ENCODE results near the gene UBD.
A peak's percentile ranks its signal among the peaks of the same experiment; 100 is the strongest.

UBD gene

DNA sequence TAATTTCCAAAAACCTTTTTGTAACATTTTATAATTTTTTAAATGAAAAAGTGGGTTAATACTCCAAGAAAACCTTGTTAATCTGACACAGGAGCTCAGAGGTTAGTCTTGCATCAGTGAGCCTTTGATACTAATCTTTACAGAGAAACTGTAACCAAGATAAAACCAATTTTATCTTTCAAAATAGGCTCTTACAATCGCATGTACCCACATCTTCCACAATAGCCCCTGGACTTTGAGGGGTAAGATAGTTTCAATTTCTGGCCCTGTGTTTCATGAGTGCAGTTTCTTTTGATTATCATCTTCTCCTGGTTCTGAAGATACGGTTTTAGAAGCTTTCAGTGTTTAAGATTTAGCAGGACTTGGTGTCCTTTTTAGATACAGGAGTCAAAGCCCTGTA lies 37.3 kb downstream of the UBD start:
- H3K36me3 Mint-ChIP-seq (ENCODE audit: low read depth): no peaks in the 10 kb centered on the region
- no peak overlapping the region for H3K27ac Mint-ChIP-seq
- no peaks in the 10 kb centered on the region for H3K9me3 Mint-ChIP-seq
- peaks cover 31% of the 10 kb centered on the region for H3K27me3 Mint-ChIP-seq (ENCODE audit: low read depth)
- no peak for DNase-seq (ENCODE audit: low spot score)
- no peaks in the 10 kb centered on the region for H3K4me1 Mint-ChIP-seq (ENCODE audit: low read depth)
- no peak overlapping the region for H3K4me3 Mint-ChIP-seq

GRCh38 chr6:29521006-29521680 lies 38.4 kb downstream of the UBD start:
- no peak overlapping the region for H3K27ac Mint-ChIP-seq
- H3K9me3 Mint-ChIP-seq: no peaks in the 10 kb centered on the region
- no peak for DNase-seq (ENCODE audit: low spot score)
- peaks cover 32% of the 10 kb centered on the region for H3K27me3 Mint-ChIP-seq (ENCODE audit: low read depth)
- peaks cover under 1% of the 10 kb centered on the region for H3K4me1 Mint-ChIP-seq (ENCODE audit: low read depth)
- H3K36me3 Mint-ChIP-seq (ENCODE audit: low read depth): no peaks in the 10 kb centered on the region
- no peak overlapping the region for H3K4me3 Mint-ChIP-seq

DNA sequence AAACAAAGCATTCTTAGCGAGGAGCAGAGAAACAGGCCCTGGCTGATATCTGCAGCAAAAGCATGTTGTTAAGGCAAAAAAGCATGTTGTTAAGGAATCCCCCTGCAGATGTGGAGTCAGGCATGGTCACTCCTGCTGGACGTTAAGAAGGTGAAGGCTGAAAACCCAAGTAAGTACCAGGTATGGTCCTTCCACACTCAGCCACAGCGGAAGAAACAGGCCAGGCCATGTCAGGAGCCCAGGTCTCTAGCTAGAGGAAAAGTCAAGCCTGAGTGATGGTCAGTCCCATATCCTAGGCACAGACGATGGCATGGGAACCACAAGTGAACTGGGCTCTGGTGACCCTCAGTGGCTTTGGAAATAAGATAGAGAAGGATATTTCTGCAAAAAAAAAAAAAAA lies 39.3 kb downstream of the UBD start:
- DNase-seq (ENCODE audit: low spot score): no peak
- peaks cover 4% of the 10 kb centered on the region for H3K4me1 Mint-ChIP-seq (ENCODE audit: low read depth)
- H3K9me3 Mint-ChIP-seq: no peaks in the 10 kb centered on the region
- no peak overlapping the region for H3K27ac Mint-ChIP-seq
- no peak overlapping the region for H3K4me3 Mint-ChIP-seq
- no peaks in the 10 kb centered on the region for H3K36me3 Mint-ChIP-seq (ENCODE audit: low read depth)
- peaks cover 24% of the 10 kb centered on the region for H3K27me3 Mint-ChIP-seq (ENCODE audit: low read depth)

- Mint-ChIP-seq H3K27ac (no peak overlapping the region), H3K36me3 (ENCODE audit: low read depth) (no peaks in the 10 kb centered on the region)
- DNase-seq (ENCODE audit: low spot score): no peak
Measured at GRCh38 chr6:29519291-29520010, 40.1 kb downstream of the UBD start.

GRCh38 chr6:29517728-29518440 lies 41.6 kb downstream of the UBD start:
- Mint-ChIP-seq H3K4me1 (ENCODE audit: low read depth) (peaks cover 4% of the 10 kb centered on the region), H3K27ac (no peak overlapping the region), H3K27me3 (ENCODE audit: low read depth) (peaks cover 18% of the 10 kb centered on the region), H3K36me3 (ENCODE audit: low read depth) (no peaks in the 10 kb centered on the region), H3K4me3 (no peak overlapping the region), H3K9me3 (no peaks in the 10 kb centered on the region)
- DNase-seq (ENCODE audit: low spot score): no peak

More at GRCh38 chr6:29519291-29520010, 40.1 kb downstream of the UBD start:
- H3K4me1 Mint-ChIP-seq (ENCODE audit: low read depth): peaks cover 4% of the 10 kb centered on the region
- H3K9me3 Mint-ChIP-seq: no peaks in the 10 kb centered on the region
- peaks cover 24% of the 10 kb centered on the region for H3K27me3 Mint-ChIP-seq (ENCODE audit: low read depth)
- H3K4me3 Mint-ChIP-seq: no peak overlapping the region

DNA sequence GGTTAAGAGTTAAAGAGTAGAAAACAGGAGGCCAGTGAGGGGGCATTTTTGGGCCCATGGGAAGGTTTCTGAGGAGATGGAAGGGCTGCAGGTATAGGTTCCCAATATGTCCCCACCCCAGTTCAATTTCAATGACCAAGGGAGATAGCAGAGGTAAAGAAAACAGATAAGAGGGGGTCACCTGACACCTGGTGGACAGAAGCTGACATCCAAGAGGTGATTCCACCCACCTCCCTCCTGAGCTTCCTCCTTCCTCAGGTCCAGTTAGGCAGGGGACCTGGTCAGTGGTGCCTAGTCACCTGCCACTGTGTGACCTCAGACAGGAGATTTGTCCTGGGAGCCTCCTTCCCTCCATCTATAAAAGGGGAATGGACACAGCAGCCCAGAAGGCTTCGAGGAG lies 42.3 kb downstream of the UBD start:
- no peaks in the 10 kb centered on the region for H3K9me3 Mint-ChIP-seq
- H3K27ac Mint-ChIP-seq: no peak overlapping the region
- peaks cover 13% of the 10 kb centered on the region for H3K27me3 Mint-ChIP-seq (ENCODE audit: low read depth)
- no peak for DNase-seq (ENCODE audit: low spot score)
- no peaks in the 10 kb centered on the region for H3K36me3 Mint-ChIP-seq (ENCODE audit: low read depth)
- peaks cover 4% of the 10 kb centered on the region for H3K4me1 Mint-ChIP-seq (ENCODE audit: low read depth)
- H3K4me3 Mint-ChIP-seq: no peak overlapping the region

DNA sequence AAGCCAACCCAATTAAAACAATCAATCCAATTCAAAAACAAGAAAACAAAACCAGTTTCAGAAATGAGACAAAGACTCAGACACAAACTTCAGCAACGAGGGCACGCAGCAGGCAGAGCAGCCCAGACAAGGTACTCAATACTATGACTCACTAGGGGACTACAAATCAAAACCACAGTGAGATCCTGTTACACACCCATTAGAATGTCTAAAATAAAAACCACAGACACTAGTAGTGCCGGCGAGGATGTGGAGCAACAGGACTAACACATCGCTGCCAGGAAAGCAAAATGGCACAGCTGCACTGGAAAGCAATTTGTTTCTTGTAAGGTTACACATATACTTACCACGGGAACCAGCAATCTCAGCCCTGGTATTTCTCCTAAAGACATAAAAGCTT lies 43.4 kb downstream of the UBD start:
- Mint-ChIP-seq H3K27me3 (ENCODE audit: low read depth) (peaks cover 12% of the 10 kb centered on the region), H3K9me3 (no peaks in the 10 kb centered on the region), H3K4me1 (ENCODE audit: low read depth) (peaks cover 4% of the 10 kb centered on the region), H3K36me3 (ENCODE audit: low read depth) (no peaks in the 10 kb centered on the region), H3K4me3 (no peak overlapping the region), H3K27ac (no peak overlapping the region)
- DNase-seq (ENCODE audit: low spot score): peak; percentile 20

GRCh38 chr6:29510746-29511300 lies 48.7 kb downstream of the UBD start:
- H3K4me3 Mint-ChIP-seq: no peak overlapping the region
- DNase-seq (ENCODE audit: low spot score): no peak
- peaks cover 10% of the 10 kb centered on the region for H3K27me3 Mint-ChIP-seq (ENCODE audit: low read depth)
- H3K4me1 Mint-ChIP-seq (ENCODE audit: low read depth): peaks cover 1% of the 10 kb centered on the region
- no peaks in the 10 kb centered on the region for H3K36me3 Mint-ChIP-seq (ENCODE audit: low read depth)
- no peaks in the 10 kb centered on the region for H3K9me3 Mint-ChIP-seq
- H3K27ac Mint-ChIP-seq: no peak overlapping the region

DNA sequence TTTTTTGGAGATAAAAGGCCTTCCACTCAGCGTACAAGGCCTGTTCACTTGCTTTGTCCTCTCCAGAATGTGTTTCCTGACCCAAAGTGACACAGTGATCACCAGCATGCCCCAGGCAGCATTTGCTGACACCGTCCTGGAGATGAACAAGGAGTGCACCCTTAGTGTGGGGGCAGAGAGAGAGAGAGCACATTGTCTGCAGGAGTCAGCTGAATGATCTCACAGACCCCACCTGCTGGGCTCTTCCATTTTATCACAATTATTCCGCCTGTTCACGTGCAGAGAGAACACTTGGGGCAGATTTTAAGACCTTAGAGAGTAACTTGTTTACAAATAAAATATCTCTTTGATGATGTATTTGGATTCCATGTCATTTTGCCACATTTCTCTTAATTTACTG lies 49.3 kb downstream of the UBD start:
- no peaks in the 10 kb centered on the region for H3K36me3 Mint-ChIP-seq (ENCODE audit: low read depth)
- DNase-seq (ENCODE audit: low spot score): no peak
- no peaks in the 10 kb centered on the region for H3K4me1 Mint-ChIP-seq (ENCODE audit: low read depth)
- H3K27me3 Mint-ChIP-seq (ENCODE audit: low read depth): peaks cover 10% of the 10 kb centered on the region
- H3K9me3 Mint-ChIP-seq: no peaks in the 10 kb centered on the region
- H3K27ac Mint-ChIP-seq: no peak overlapping the region
- H3K4me3 Mint-ChIP-seq: no peak overlapping the region

- Mint-ChIP-seq H3K27ac (no peak overlapping the region), H3K36me3 (ENCODE audit: low read depth) (no peaks in the 10 kb centered on the region), H3K4me3 (no peak overlapping the region), H3K9me3 (no peaks in the 10 kb centered on the region), H3K4me1 (ENCODE audit: low read depth) (no peaks in the 10 kb centered on the region), H3K27me3 (ENCODE audit: low read depth) (peaks cover 7% of the 10 kb centered on the region)
- DNase-seq (ENCODE audit: low spot score): no peak
Measured at GRCh38 chr6:29509711-29510110, 49.8 kb downstream of the UBD start.

DNA sequence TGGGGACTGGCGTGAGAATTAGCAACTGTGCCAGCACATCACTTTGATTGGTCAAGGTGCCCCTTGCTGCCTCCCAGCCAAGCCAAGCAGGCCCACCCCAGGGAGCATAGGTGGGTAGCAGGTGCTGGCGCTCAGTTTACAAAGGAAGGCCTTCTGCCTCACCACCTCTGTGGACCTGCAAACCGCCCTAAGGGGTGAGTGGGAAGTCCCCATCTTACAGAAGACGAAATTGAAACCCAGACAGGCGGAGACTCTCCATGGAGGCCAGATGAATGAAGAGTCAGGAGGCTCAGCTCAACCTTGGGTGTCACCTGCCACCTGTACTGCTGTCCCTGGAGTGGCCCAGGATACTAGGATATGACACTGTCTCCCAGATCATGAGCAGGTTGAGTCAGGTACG lies 50.3 kb downstream of the UBD start:
- Mint-ChIP-seq H3K36me3 (ENCODE audit: low read depth) (no peaks in the 10 kb centered on the region), H3K9me3 (no peaks in the 10 kb centered on the region), H3K4me1 (ENCODE audit: low read depth) (no peaks in the 10 kb centered on the region), H3K4me3 (no peak overlapping the region), H3K27ac (no peak overlapping the region), H3K27me3 (ENCODE audit: low read depth) (peaks cover 6% of the 10 kb centered on the region)
- DNase-seq (ENCODE audit: low spot score): no peak

DNA sequence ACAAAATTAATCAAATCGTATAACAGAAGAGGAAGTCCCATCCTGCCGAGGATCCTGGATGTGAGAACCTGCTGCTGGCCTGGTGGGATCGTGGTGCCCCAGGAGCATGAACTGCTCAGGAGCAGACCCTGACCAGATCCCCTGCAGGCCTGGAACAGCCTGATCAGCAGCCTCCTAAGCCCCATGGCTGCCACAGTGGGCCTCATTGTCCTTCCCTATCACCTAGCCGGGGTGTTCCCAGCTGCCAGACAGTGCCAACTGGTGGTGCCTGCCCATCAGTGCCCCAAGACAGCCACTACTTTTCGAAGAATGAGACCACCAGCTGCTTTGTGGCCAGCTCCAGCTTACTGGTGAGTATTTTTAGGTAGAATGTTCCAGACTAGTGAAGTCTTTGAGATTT lies 52.2 kb downstream of the UBD start:
- Mint-ChIP-seq H3K4me3 (no peak overlapping the region), H3K9me3 (no peaks in the 10 kb centered on the region), H3K27ac (no peak overlapping the region), H3K27me3 (ENCODE audit: low read depth) (peaks cover 6% of the 10 kb centered on the region), H3K4me1 (ENCODE audit: low read depth) (no peaks in the 10 kb centered on the region), H3K36me3 (ENCODE audit: low read depth) (no peaks in the 10 kb centered on the region)
- DNase-seq (ENCODE audit: low spot score): no peak

- H3K27me3 Mint-ChIP-seq (ENCODE audit: low read depth): peaks cover 6% of the 10 kb centered on the region
- no peak overlapping the region for H3K4me3 Mint-ChIP-seq
- no peaks in the 10 kb centered on the region for H3K9me3 Mint-ChIP-seq
- no peaks in the 10 kb centered on the region for H3K36me3 Mint-ChIP-seq (ENCODE audit: low read depth)
- no peak overlapping the region for H3K27ac Mint-ChIP-seq
- no peak for DNase-seq (ENCODE audit: low spot score)
- no peaks in the 10 kb centered on the region for H3K4me1 Mint-ChIP-seq (ENCODE audit: low read depth)
Measured at GRCh38 chr6:29506446-29507067, 53.0 kb downstream of the UBD start.

GRCh38 chr6:29505808-29506207 lies 53.7 kb downstream of the UBD start:
- peaks cover 5% of the 10 kb centered on the region for H3K27me3 Mint-ChIP-seq (ENCODE audit: low read depth)
- no peaks in the 10 kb centered on the region for H3K9me3 Mint-ChIP-seq
- no peaks in the 10 kb centered on the region for H3K4me1 Mint-ChIP-seq (ENCODE audit: low read depth)
- DNase-seq (ENCODE audit: low spot score): no peak
- no peak overlapping the region for H3K4me3 Mint-ChIP-seq
- no peaks in the 10 kb centered on the region for H3K36me3 Mint-ChIP-seq (ENCODE audit: low read depth)
- no peak overlapping the region for H3K27ac Mint-ChIP-seq

All from T-helper 2 cell treated with Interferon-gamma antibody and Interleukin-4, amounts not matched to agents 5 μg/mL and 100 μg/mL, for 36 hours (primary cell).